Activated T-helper 1 cell treated with anti-CD3 and anti-CD28 coated beads, Interleukin-2, amount 50 U/mL, for 16 hours (primary cell): Measurements from ENCODE around the gene THAP10.

Experiments used
- DNase-seq, 2 donors: peaks; one replicate each; pipeline ENCODE4 v3.0.0-alpha.2; 2020; ENCODE audit warnings: low read depth in 1 of 2, low spot score in 1 of 2

The THAP10 gene

GRCh38 chr15:70853973-70854665 lies 38.1 kb downstream of the THAP10 start, which contains the start of gene LARP6:
Gene LARP6 (minus strand): TSS chr15:70854157. CDS start chr15:70854088, 69 bp downstream.
- no peak for DNase-seq

- no peak for DNase-seq
Measured at GRCh38 chr15:70853318-70853972, 38.8 kb downstream of the THAP10 start.

GRCh38 chr15:70852501-70853317 lies 39.5 kb downstream of the THAP10 start:
- no peak for DNase-seq

GRCh38 chr15:70851889-70852288 lies 40.3 kb downstream of the THAP10 start:
- DNase-seq, result no peak

- DNase-seq, result no peak
Measured at GRCh38 chr15:70845602-70846360, 46.5 kb downstream of the THAP10 start.

GRCh38 chr15:70837476-70837875 lies 54.8 kb downstream of the THAP10 start:
- DNase-seq, result no peak

- no peak for DNase-seq
Measured at GRCh38 chr15:70835841-70836240, 56.4 kb downstream of the THAP10 start.

- no peak for DNase-seq
Measured at GRCh38 chr15:70835415-70835814, 56.8 kb downstream of the THAP10 start.

GRCh38 chr15:70834999-70835398 lies 57.2 kb downstream of the THAP10 start:
- no peak for DNase-seq

- no peak for DNase-seq
Measured at GRCh38 chr15:70833861-70834765, 58.1 kb downstream of the THAP10 start.

- no peak for DNase-seq
Measured at GRCh38 chr15:70833422-70833821, 58.8 kb downstream of the THAP10 start.

- no peak for DNase-seq
Measured at GRCh38 chr15:70832176-70832575, 60.1 kb downstream of the THAP10 start.
